ENCODE measurements around the gene LPP. TPM values are rescaled to one million over a fixed set of nuclear protein-coding genes. Genes with fewer than 3 reads are reported as not detected.

The LPP gene
- total and polyA plus RNA-seq, 8 donors, result 4.9 to 84.4 (median 45.9) TPM

DNA sequence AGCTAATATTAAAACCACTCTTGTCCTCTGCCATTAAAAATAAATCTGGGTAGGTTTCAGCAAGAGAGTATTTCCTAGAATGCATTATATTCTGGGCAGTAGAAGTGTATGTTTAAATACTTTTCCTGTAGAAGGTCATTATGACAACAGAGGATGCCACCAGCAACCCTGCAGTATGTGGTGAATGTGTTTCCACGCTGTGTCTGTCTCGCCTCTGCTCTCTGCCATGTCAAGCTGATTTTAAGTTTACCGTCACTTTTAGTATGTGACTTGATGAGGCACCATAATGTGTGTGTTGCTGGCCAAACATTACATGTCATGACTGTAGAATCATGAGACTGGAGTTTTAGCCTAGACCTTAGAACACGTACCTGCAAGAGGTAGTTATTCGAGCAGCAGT lies 211.2 kb downstream of the LPP start:
- H3K36me3 ChIP-seq, result no peaks in the 10 kb centered on the region
- H3K9me3 ChIP-seq, result no peaks in the 10 kb centered on the region
- intact Hi-C loops (cut with DNase I), result no loop called here
- DNase-seq (no peak), FAIRE-seq (no peak), ATAC-seq (no peak)
- H3K4me1 ChIP-seq, result peaks cover 11 to 33% (median 24%) of the 10 kb centered on the region in 3 donors
- H3K4me3 ChIP-seq, result no peak overlapping the region
- TF ChIP-seq CTCF (IDR thresholded peaks at IDR 0.05), result no peak
- WGBS, 2 donors, result 93 to 95% methylated on average over 5 of the region's 5 CpGs
- H3K27ac ChIP-seq, result peak overlapping the region in 2 of 4 donors; percentile 30 to 69
- no peaks in the 10 kb centered on the region for H3K27me3 ChIP-seq

DNA sequence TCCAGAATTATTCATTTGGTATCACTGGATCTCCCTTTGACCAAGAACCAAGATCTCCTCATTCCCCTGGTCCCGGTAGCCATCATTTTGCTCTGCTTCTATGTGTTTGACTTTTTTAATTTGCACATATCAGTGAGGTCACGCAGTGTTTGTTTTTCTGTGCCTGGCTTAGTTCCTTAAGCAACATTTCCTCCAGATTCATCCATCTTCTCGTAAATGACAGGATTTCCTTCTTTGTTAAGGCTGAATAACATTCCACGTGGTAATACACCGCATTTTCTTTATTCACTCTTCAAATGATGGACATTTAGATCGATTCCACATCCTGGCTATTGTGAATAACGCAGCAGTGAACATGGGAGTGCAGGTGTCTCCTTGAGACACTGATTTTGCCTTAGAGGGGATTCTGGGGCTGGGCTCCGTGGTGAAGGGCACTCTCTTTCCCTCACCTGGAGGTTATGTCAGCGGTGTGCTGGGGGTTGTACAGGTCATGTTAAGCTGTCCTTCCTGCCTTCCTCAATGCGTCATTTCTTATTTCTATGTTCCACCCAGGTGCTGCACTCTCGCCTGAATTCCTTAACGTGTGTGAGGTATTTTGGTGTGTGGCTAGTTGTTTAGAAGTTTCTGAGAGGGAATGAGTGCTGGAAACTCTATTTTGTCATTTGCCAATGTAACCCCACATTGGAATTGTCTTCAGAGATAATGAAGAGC lies 212.2 kb downstream of the LPP start:
- intact Hi-C loops (cut with DNase I), result no loop called here
- H3K4me3 ChIP-seq, result no peak overlapping the region
- TF ChIP-seq CTCF (IDR thresholded peaks at IDR 0.05), result no peak
- no peaks in the 10 kb centered on the region for H3K9me3 ChIP-seq
- peak in 1 of 6 donors; percentile 34 for DNase-seq
- WGBS, 2 donors, result 27% methylated on average over 12 of the region's 12 CpGs
- H3K27ac ChIP-seq, result peak overlapping the region; percentile 31 to 69 (median 58)
- no peaks in the 10 kb centered on the region for H3K27me3 ChIP-seq
- no peaks in the 10 kb centered on the region for H3K36me3 ChIP-seq
- no peak for FAIRE-seq
- peak; percentile 74 to 84 (median 80) for ATAC-seq
- H3K4me1 ChIP-seq, result peaks cover 11 to 33% (median 24%) of the 10 kb centered on the region in 3 donors

GRCh38 chr3:188367678-188368077 lies 213.7 kb downstream of the LPP start:
- no peaks in the 10 kb centered on the region for H3K27me3 ChIP-seq
- intact Hi-C loops (cut with DNase I), result no loop called here
- no peaks in the 10 kb centered on the region for H3K9me3 ChIP-seq
- DNase-seq, result no peak
- peaks cover 7 to 26% (median 24%) of the 10 kb centered on the region in 3 donors for H3K4me1 ChIP-seq
- H3K27ac ChIP-seq, result peak overlapping the region in 1 of 4 donors; percentile 11
- no peak for ATAC-seq
- no peak overlapping the region for H3K4me3 ChIP-seq
- TF ChIP-seq CTCF (IDR thresholded peaks at IDR 0.05), result no peak
- WGBS, 2 donors, result 93 to 94% methylated on average over 1 of the region's 1 CpG
- no peaks in the 10 kb centered on the region for H3K36me3 ChIP-seq
- FAIRE-seq, result no peak

DNA sequence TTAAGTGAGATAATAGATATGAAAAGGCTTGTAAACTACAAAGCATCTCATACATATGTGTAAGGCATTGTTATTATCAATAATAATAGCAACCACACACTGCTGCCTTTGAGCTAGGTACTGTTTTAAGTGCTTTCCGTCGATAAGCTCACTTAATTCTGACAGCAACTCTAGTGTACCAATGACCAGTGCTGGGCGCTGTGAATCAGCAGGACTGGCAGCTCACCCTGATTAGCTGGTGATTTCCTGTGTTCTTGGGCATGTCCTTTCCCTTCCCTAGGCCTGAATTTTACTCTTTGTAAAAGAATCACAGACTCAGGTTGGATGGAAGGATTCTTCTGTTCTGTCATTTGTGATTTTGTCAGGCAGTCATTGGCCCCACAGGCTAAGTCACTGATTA lies 215.6 kb downstream of the LPP start:
- Histone ChIP-seq H3K4me3 (no peak overlapping the region), H3K36me3 (no peaks in the 10 kb centered on the region), H3K27ac (no peak overlapping the region), H3K27me3 (no peaks in the 10 kb centered on the region), H3K4me1 (peaks cover 6 to 24% (median 23%) of the 10 kb centered on the region in 3 donors), H3K9me3 (no peaks in the 10 kb centered on the region)
- DNase-seq (no peak), FAIRE-seq (no peak), ATAC-seq (no peak)
- no peak for TF ChIP-seq CTCF (IDR thresholded peaks at IDR 0.05)
- 97 to 98% methylated on average over 3 of the region's 3 CpGs for WGBS, 2 donors
- intact Hi-C loops (cut with DNase I), result no loop called here
